Measurements from ENCODE around the gene ZNF85.
A peak's percentile ranks its signal among the peaks of the same experiment; 100 is the strongest.
"Not testable (repeated sequence)": the region's sequence is repeated elsewhere in the genome, so short reads cannot be mapped to it uniquely, and the experiment has no call there.

The ZNF85 gene

GRCh38 chr19:20923077-20923871, at the start of gene ZNF85:
Gene ZNF85 (plus strand): TSS chr19:20923251. CDS start chr19:20923401, 150 bp downstream.
- FAIRE-seq = peak; percentile 92

GRCh38 chr19:20879501-20879900, 43.5 kb upstream of the ZNF85 start:
- FAIRE-seq = no peak

GRCh38 chr19:20912973-20913372, 10.1 kb upstream of the ZNF85 start:
- FAIRE-seq = no peak

- no peak for FAIRE-seq
Measured at GRCh38 chr19:20925481-20925880, 2.4 kb downstream of the ZNF85 start.

GRCh38 chr19:20926796-20927195, 3.7 kb downstream of the ZNF85 start:
- peak; percentile 66 for FAIRE-seq

GRCh38 chr19:20928371-20928770, 5.3 kb downstream of the ZNF85 start:
- FAIRE-seq = no peak

GRCh38 chr19:20936322-20936947, 13.4 kb downstream of the ZNF85 start:
- FAIRE-seq = not testable (repeated sequence)

GRCh38 chr19:20952561-20953095, 29.6 kb downstream of the ZNF85 start:
- not testable (repeated sequence) for FAIRE-seq

GRCh38 chr19:20964798-20965197, 41.7 kb downstream of the ZNF85 start:
- no peak for FAIRE-seq

- FAIRE-seq = no peak
Measured at GRCh38 chr19:20968092-20968491, 45.0 kb downstream of the ZNF85 start.

- FAIRE-seq = no peak
Measured at GRCh38 chr19:20969498-20969897, 46.4 kb downstream of the ZNF85 start.

- FAIRE-seq = no peak
Measured at GRCh38 chr19:20969898-20970297, 46.8 kb downstream of the ZNF85 start.

- not testable (repeated sequence) for FAIRE-seq
Measured at GRCh38 chr19:20992788-20993187, 69.7 kb downstream of the ZNF85 start.

- peak; percentile 97 for FAIRE-seq
Measured at GRCh38 chr19:20999731-21000352, 76.8 kb downstream of the ZNF85 start.
